SK-N-SH (cell line): ENCODE measurements around the gene RAB4A.

Source experiments
- EP300 ChIP-seq, 2 experiments: IDR thresholded peaks; 2 replicates each; pipeline versions ENCODE4 v1.4.0 to v1.6.1; 2012; ENCODE audit warnings: borderline replicate concordance in 1 of 2, low read depth in 1 of 2, low read length in 1 of 2
- NRF1 ChIP-seq: IDR thresholded peaks from 2 replicates; pipeline ENCODE4 v1.6.1; 2012; ENCODE audit warnings: low read depth, mild to moderate bottlenecking, low read length
- RCOR1 ChIP-seq: fragments of 150-350 bp; IDR thresholded peaks from 2 replicates; pipeline ENCODE4 v1.6.1; 2017; ENCODE audit warnings: antibody characterized with exemption, low read length
- RXRA ChIP-seq: IDR thresholded peaks from 2 replicates; pipeline ENCODE4 v1.4.0; 2012; ENCODE audit warnings: low read depth, mild to moderate bottlenecking, borderline replicate concordance
- TEAD4 ChIP-seq: IDR thresholded peaks from 2 replicates; pipeline ENCODE4 v1.4.0; 2012; ENCODE audit warnings: mild to moderate bottlenecking, borderline replicate concordance; ENCODE audit not compliant: insufficient read depth
- YY1 ChIP-seq: IDR thresholded peaks from 2 replicates; pipeline ENCODE4 v1.4.0; 2012; ENCODE audit warnings: low read depth, mild to moderate bottlenecking
- TF ChIP-seq, protein P1 (sequence below): fragments of 150-350 bp; IDR thresholded peaks from 2 replicates; pipeline ENCODE4 v1.6.1; 2017; ENCODE audit warnings: antibody characterized with exemption, low read length, low read depth, borderline replicate concordance
- TF ChIP-seq, protein P2 (sequence below): fragments of 200-600 bp; sonication (generic); IDR thresholded peaks from 2 replicates; pipeline ENCODE4 v1.6.1; 2017; ENCODE audit warnings: antibody characterized with exemption, mild to moderate bottlenecking, moderate library complexity
- TF ChIP-seq, protein P3 (sequence below): IDR thresholded peaks from 2 replicates; pipeline ENCODE4 v1.4.0; 2012; ENCODE audit warnings: low read depth, borderline replicate concordance

DNA sequence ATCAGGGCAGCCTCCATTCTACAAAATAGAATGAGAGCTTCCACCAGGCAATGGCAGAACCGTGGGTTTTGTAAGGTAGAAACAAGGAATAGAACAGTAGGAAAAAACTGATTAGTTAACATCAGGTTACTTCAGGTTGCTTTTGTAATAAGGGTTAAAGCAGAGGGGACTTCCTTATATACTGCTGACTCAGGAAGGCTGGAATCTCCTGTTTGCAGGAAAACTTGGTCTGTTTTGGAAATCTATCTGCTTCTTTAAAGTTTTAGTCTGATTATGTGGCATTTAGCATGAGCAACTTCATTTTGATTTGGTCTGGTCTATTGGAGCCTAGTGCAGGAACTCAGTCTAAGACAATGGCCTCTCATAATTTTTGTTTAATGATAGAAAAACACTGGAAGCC lies 32.7 kb upstream of the RAB4A start:
- TF ChIP-seq, protein P1, sequence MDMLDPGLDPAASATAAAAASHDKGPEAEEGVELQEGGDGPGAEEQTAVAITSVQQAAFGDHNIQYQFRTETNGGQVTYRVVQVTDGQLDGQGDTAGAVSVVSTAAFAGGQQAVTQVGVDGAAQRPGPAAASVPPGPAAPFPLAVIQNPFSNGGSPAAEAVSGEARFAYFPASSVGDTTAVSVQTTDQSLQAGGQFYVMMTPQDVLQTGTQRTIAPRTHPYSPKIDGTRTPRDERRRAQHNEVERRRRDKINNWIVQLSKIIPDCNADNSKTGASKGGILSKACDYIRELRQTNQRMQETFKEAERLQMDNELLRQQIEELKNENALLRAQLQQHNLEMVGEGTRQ, result no peak
- TF ChIP-seq, protein P2, sequence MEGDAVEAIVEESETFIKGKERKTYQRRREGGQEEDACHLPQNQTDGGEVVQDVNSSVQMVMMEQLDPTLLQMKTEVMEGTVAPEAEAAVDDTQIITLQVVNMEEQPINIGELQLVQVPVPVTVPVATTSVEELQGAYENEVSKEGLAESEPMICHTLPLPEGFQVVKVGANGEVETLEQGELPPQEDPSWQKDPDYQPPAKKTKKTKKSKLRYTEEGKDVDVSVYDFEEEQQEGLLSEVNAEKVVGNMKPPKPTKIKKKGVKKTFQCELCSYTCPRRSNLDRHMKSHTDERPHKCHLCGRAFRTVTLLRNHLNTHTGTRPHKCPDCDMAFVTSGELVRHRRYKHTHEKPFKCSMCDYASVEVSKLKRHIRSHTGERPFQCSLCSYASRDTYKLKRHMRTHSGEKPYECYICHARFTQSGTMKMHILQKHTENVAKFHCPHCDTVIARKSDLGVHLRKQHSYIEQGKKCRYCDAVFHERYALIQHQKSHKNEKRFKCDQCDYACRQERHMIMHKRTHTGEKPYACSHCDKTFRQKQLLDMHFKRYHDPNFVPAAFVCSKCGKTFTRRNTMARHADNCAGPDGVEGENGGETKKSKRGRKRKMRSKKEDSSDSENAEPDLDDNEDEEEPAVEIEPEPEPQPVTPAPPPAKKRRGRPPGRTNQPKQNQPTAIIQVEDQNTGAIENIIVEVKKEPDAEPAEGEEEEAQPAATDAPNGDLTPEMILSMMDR, result no peak
- TF ChIP-seq TEAD4 (no peak), RXRA (no peak), NRF1 (no peak), YY1 (no peak), RCOR1 (no peak), EP300 (IDR thresholded peaks at IDR 0.05; ENCODE audit: borderline replicate concordance in 1 of 2, low read depth in 1 of 2, low read length in 1 of 2) (no peak)
- TF ChIP-seq, protein P3, sequence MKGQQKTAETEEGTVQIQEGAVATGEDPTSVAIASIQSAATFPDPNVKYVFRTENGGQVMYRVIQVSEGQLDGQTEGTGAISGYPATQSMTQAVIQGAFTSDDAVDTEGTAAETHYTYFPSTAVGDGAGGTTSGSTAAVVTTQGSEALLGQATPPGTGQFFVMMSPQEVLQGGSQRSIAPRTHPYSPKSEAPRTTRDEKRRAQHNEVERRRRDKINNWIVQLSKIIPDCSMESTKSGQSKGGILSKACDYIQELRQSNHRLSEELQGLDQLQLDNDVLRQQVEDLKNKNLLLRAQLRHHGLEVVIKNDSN, result no peak
